A549 (cell line): ENCODE measurements around the gene PFDN6.

Source experiments
- BHLHE40 ChIP-seq: IDR thresholded peaks from 2 replicates; pipeline ENCODE4 v1.6.1; 2012; ENCODE audit warnings: low read depth, low read length, inconsistent platforms
- CEBPB ChIP-seq, 2 experiments: fragments of >200 bp in 1 of 2; sonication (Bioruptor Twin) in 1 of 2; formaldehyde crosslinking in 1 of 2; IDR thresholded peaks; 2 replicates each; pipeline ENCODE4 v1.6.1; 2012 to 2016
- JUN ChIP-seq, 2 experiments: fragments of >200 bp; sonication (Bioruptor Twin); formaldehyde crosslinking; IDR thresholded peaks; 2 replicates in 1 of 2; 3 replicates in 1 of 2; pipeline ENCODE4 v1.6.1; 2016 to 2017
- NR3C1 ChIP-seq: fragments of >200 bp; sonication (Bioruptor Twin); formaldehyde crosslinking; IDR thresholded peaks from 3 replicates; pipeline ENCODE4 v1.6.1; 2017
- POLR2A ChIP-seq: IDR thresholded peaks from 2 replicates; pipeline ENCODE4 v1.6.1; 2012; ENCODE audit warnings: mild to moderate bottlenecking, low read length
- RFX5 ChIP-seq: fragments of 450-650 bp; IDR thresholded peaks from 2 replicates; pipeline ENCODE4 v1.7.1; 2014; ENCODE audit warnings: antibody characterized with exemption, mild to moderate bottlenecking, moderate library complexity
- TF ChIP-seq, protein P1 (sequence below): IDR thresholded peaks from 2 replicates; pipeline ENCODE4 v1.6.1; 2012
- TF ChIP-seq, protein P2 (sequence below): fragments of 250-450 bp; sonication (Bioruptor Pico); IDR thresholded peaks from 2 replicates; pipeline ENCODE4 v1.5.0; 2021; ENCODE audit warnings: mild to moderate bottlenecking, moderate library complexity, borderline replicate concordance

DNA sequence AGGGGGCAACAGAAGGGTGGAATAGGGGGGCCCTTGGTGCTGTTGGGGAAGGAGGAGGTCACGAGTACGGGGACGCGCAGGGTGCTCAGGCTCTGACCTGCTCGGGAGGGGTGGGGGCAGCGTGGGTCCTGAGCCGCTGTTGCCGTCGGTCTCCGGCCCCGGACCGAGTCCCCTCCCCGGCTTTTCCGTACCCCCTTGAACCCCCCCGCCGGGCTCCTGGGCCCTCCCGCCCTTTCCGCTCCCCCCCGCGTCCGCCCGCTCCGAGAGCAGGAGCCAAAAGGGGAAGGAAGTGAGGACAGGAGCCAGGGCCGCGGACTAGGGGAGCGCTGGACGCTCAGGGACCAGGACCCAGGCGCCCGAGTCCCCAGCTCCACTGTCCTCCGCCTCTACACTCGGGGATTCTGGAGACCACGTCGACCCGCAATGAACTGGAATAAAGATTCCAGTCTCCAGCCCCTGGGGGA, 9.4 kb downstream of the PFDN6 start, which contains the start of gene RGL2:
- TF ChIP-seq POLR2A: no peak
- no peak for TF ChIP-seq BHLHE40
- no peak for TF ChIP-seq RFX5
- no peak for TF ChIP-seq NR3C1
- TF ChIP-seq, protein P1, sequence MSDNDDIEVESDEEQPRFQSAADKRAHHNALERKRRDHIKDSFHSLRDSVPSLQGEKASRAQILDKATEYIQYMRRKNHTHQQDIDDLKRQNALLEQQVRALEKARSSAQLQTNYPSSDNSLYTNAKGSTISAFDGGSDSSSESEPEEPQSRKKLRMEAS: no peak
- TF ChIP-seq, protein P2, sequence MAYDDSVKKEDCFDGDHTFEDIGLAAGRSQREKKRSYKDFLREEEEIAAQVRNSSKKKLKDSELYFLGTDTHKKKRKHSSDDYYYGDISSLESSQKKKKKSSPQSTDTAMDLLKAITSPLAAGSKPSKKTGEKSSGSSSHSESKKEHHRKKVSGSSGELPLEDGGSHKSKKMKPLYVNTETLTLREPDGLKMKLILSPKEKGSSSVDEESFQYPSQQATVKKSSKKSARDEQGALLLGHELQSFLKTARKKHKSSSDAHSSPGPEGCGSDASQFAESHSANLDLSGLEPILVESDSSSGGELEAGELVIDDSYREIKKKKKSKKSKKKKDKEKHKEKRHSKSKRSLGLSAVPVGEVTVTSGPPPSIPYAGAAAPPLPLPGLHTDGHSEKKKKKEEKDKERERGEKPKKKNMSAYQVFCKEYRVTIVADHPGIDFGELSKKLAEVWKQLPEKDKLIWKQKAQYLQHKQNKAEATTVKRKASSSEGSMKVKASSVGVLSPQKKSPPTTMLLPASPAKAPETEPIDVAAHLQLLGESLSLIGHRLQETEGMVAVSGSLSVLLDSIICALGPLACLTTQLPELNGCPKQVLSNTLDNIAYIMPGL (CRISPR knock-in tag): no peak
- no peak for TF ChIP-seq JUN (IDR thresholded peaks at IDR 0.05)
- TF ChIP-seq CEBPB (IDR thresholded peaks at IDR 0.05): no peak
